ENCODE results near the gene HLA-DQB1. TPM values are rescaled to one million over a fixed set of nuclear protein-coding genes. Genes with fewer than 3 reads are reported as not detected.
A peak's percentile ranks its signal among the peaks of the same experiment; 100 is the strongest.
"Not testable (repeated sequence)": the region's sequence is repeated elsewhere in the genome, so short reads cannot be mapped to it uniquely, and the experiment has no call there.

HLA-DQB1 gene
- not detected for polyA plus RNA-seq (2013, experiment 1 of 2; ENCODE audit: insufficient read length)
- not detected for polyA plus RNA-seq (2013, experiment 2 of 2; ENCODE audit: insufficient read length)

GRCh38 chr6:32666420-32667300, at the start of gene HLA-DQB1:
HLA-DQB1 (minus strand) TSS chr6:32666657; CDS start chr6:32666607, 50 bp downstream.
- peak; percentile 9 for DNase-seq

- DNase-seq, result no peak
These were observed 46.8 kb upstream of the HLA-DQB1 start for GRCh38 chr6:32713241-32713640.

- DNase-seq, result no peak
These were observed 43.2 kb upstream of the HLA-DQB1 start for GRCh38 chr6:32709625-32710024.

GRCh38 chr6:32705164-32705563, 38.7 kb upstream of the HLA-DQB1 start:
- not testable (repeated sequence) for DNase-seq

GRCh38 chr6:32703347-32703746, 36.9 kb upstream of the HLA-DQB1 start:
- DNase-seq, result no peak

- peak; percentile 60 for DNase-seq
These were observed 34.1 kb upstream of the HLA-DQB1 start for GRCh38 chr6:32700391-32701040.

- DNase-seq, result no peak
These were observed 30.6 kb upstream of the HLA-DQB1 start for GRCh38 chr6:32697031-32697430.

- peak; percentile 11 for DNase-seq
These were observed 25.6 kb upstream of the HLA-DQB1 start for GRCh38 chr6:32692019-32692418.

- no peak for DNase-seq
These were observed 23.4 kb upstream of the HLA-DQB1 start for GRCh38 chr6:32689531-32690501.

- no peak for DNase-seq
These were observed 19.1 kb upstream of the HLA-DQB1 start for GRCh38 chr6:32685603-32686002.

GRCh38 chr6:32684246-32684645, 17.8 kb upstream of the HLA-DQB1 start:
- no peak for DNase-seq

GRCh38 chr6:32680055-32680454, 13.6 kb upstream of the HLA-DQB1 start:
- DNase-seq, result no peak

GRCh38 chr6:32679492-32679891, 13.0 kb upstream of the HLA-DQB1 start:
- no peak for DNase-seq

- not testable (repeated sequence) for DNase-seq
These were observed 7.7 kb upstream of the HLA-DQB1 start for GRCh38 chr6:32674123-32674522.

- DNase-seq, result not testable (repeated sequence)
These were observed 5.5 kb upstream of the HLA-DQB1 start for GRCh38 chr6:32671908-32672307.

- DNase-seq, result no peak
These were observed 3.4 kb upstream of the HLA-DQB1 start for GRCh38 chr6:32669893-32670292.

GRCh38 chr6:32669240-32669639, 2.8 kb upstream of the HLA-DQB1 start:
- no peak for DNase-seq

GRCh38 chr6:32668226-32668747, 1.8 kb upstream of the HLA-DQB1 start:
- DNase-seq, result no peak

- no peak for DNase-seq
These were observed 796 bp downstream of the HLA-DQB1 start for GRCh38 chr6:32665661-32666060.

GRCh38 chr6:32664827-32665362, 1.6 kb downstream of the HLA-DQB1 start:
- no peak for DNase-seq

GRCh38 chr6:32664354-32664753, 2.1 kb downstream of the HLA-DQB1 start:
- DNase-seq, result no peak

GRCh38 chr6:32662836-32663235, 3.6 kb downstream of the HLA-DQB1 start:
- DNase-seq, result no peak

All from fibroblast of skin of scalp (primary cell).